SH-SY5Y (cell line): ENCODE results near the gene MPZL1.

Experiments used
- GATA2 ChIP-seq: IDR thresholded peaks from 2 replicates; pipeline ENCODE4 v1.6.1; 2011; ENCODE audit warnings: mild to moderate bottlenecking, low read depth, low read length
- GATA3 ChIP-seq: IDR thresholded peaks from 2 replicates; pipeline ENCODE4 v1.6.1; 2011; ENCODE audit warnings: low read depth, mild to moderate bottlenecking, low read length, moderate library complexity

DNA sequence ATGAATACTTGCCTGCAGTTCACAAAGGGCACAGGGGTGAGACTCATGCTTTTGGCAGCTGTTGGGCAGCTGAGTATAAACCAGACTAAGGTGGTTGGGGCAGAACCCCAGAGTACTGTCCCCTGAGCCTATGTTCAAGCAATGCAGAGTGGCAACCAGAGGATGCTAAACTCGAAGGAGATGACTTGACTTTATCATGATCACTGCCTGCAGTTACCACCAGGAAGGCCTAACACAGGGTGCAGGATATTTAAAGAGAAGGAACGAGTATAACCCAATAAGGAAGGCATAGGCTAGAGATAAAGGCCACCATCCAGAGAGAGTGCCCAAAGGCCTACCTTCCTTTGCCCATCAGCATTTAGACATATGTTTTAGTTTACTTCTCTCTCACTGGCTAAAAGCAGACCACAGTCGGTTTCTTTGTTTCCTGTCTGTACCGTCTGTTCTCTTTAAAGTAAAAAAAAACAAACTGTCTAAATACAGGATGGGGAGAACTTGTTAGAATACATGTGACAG is 83.3 kb downstream of the MPZL1 start:
- TF ChIP-seq GATA2 (peak; percentile 16; the same call in 1 of the 2 replicates), GATA3 (no peak)
